Measurements from ENCODE around the gene IRX4. TPM values are rescaled to one million over a fixed set of nuclear protein-coding genes. Genes with fewer than 3 reads are reported as not detected.

Gene IRX4
- total and polyA plus RNA-seq, 4 donors, result not detected

- 3% methylated on average over 66 of the region's 66 CpGs for WGBS
These were observed 48.3 kb upstream of the IRX4 start for GRCh38 chr5:1930880-1931603.

GRCh38 chr5:1930501-1930879, 47.8 kb upstream of the IRX4 start:
- H3K9me3 ChIP-seq (ENCODE audit: control insufficient read depth in 4 of 4, low read length in 3 of 4), result no peaks in the 10 kb centered on the region
- no peak for DNase-seq (ENCODE audit: low spot score)
- H3K9ac ChIP-seq (ENCODE audit: low read depth in 1 of 2, low read length in 2 of 2), result no peak overlapping the region
- WGBS, result 18% methylated on average over 27 of the region's 27 CpGs
- no peak overlapping the region for H3K27ac ChIP-seq (ENCODE audit: low read depth in 1 of 2, low read length in 2 of 2)
- H3K27me3 ChIP-seq (ENCODE audit: control insufficient read depth in 4 of 4, insufficient read depth in 4 of 4, low read length in 3 of 4), result peaks cover 2 to 12% (median 6%) of the 10 kb centered on the region in 4 donors
- no peaks in the 10 kb centered on the region for H3K36me3 ChIP-seq (ENCODE audit: control insufficient read depth in 4 of 4, insufficient read depth in 3 of 4, low read depth in 1 of 4, low read length in 3 of 4)
- no peaks in the 10 kb centered on the region for H3K4me1 ChIP-seq (ENCODE audit: control insufficient read depth in 4 of 4, insufficient read depth in 4 of 4, low read length in 3 of 4)
- no peak overlapping the region for H3K4me3 ChIP-seq (ENCODE audit: low read depth in 1 of 3, low read length in 3 of 3)
- TF ChIP-seq REST (IDR thresholded peaks at IDR 0.05), result no peak
- no peak for TF ChIP-seq JUND (IDR thresholded peaks at IDR 0.05)
- TF ChIP-seq NR2F2 (IDR thresholded peaks at IDR 0.05), result no peak
- TF ChIP-seq CTCF (IDR thresholded peaks at IDR 0.05; ENCODE audit: low read depth, low read length, missing input control), result no peak
- TF ChIP-seq FOXA2 (IDR thresholded peaks at IDR 0.05), result no peak
- TF ChIP-seq MAX (IDR thresholded peaks at IDR 0.05), result no peak

More at GRCh38 chr5:1930880-1931603, 48.3 kb upstream of the IRX4 start:
- DNase-seq (ENCODE audit: low spot score), result no peak
- Histone ChIP-seq H3K9ac (ENCODE audit: low read depth in 1 of 2, low read length in 2 of 2) (no peak overlapping the region), H3K4me3 (ENCODE audit: low read depth in 1 of 3, low read length in 3 of 3) (no peak overlapping the region), H3K9me3 (ENCODE audit: control insufficient read depth in 4 of 4, low read length in 3 of 4) (no peaks in the 10 kb centered on the region), H3K27me3 (ENCODE audit: control insufficient read depth in 4 of 4, insufficient read depth in 4 of 4, low read length in 3 of 4) (peaks cover 2 to 12% (median 6%) of the 10 kb centered on the region in 4 donors), H3K36me3 (ENCODE audit: control insufficient read depth in 4 of 4, insufficient read depth in 3 of 4, low read depth in 1 of 4, low read length in 3 of 4) (no peaks in the 10 kb centered on the region), H3K27ac (ENCODE audit: low read depth in 1 of 2, low read length in 2 of 2) (no peak overlapping the region), H3K4me1 (ENCODE audit: control insufficient read depth in 4 of 4, insufficient read depth in 4 of 4, low read length in 3 of 4) (no peaks in the 10 kb centered on the region)
- TF ChIP-seq EGR1 (IDR thresholded peaks at IDR 0.05; ENCODE audit: low read depth in 2 of 2) (no peak), FOXA2 (IDR thresholded peaks at IDR 0.05) (no peak), REST (IDR thresholded peaks at IDR 0.05) (no peak), JUND (IDR thresholded peaks at IDR 0.05) (no peak), HNF4A (conservative IDR thresholded peaks at IDR 0.05) (no peak), YY1 (IDR thresholded peaks at IDR 0.05) (no peak), CTCF (IDR thresholded peaks at IDR 0.05; ENCODE audit: low read depth, low read length, missing input control) (no peak), ATF3 (IDR thresholded peaks at IDR 0.05) (no peak)
